GM10266 (cell line): ENCODE data around the gene PDCD2L.
"Not testable (repeated sequence)": the region's sequence is repeated elsewhere in the genome, so short reads cannot be mapped to it uniquely, and the experiment has no call there.

ENCODE experiments used
- DNase-seq: peaks from one replicate; pipeline ENCODE4 v3.0.0; 2012; ENCODE audit errors: extremely low spot score
- TF ChIP-seq, protein P1 (sequence below): IDR thresholded peaks from 2 replicates; pipeline ENCODE4 v1.5.1; 2012; ENCODE audit warnings: mild to moderate bottlenecking, low read depth; ENCODE audit not compliant: control insufficient read depth, insufficient read depth; ENCODE audit errors: missing control alignments

Gene PDCD2L

DNA sequence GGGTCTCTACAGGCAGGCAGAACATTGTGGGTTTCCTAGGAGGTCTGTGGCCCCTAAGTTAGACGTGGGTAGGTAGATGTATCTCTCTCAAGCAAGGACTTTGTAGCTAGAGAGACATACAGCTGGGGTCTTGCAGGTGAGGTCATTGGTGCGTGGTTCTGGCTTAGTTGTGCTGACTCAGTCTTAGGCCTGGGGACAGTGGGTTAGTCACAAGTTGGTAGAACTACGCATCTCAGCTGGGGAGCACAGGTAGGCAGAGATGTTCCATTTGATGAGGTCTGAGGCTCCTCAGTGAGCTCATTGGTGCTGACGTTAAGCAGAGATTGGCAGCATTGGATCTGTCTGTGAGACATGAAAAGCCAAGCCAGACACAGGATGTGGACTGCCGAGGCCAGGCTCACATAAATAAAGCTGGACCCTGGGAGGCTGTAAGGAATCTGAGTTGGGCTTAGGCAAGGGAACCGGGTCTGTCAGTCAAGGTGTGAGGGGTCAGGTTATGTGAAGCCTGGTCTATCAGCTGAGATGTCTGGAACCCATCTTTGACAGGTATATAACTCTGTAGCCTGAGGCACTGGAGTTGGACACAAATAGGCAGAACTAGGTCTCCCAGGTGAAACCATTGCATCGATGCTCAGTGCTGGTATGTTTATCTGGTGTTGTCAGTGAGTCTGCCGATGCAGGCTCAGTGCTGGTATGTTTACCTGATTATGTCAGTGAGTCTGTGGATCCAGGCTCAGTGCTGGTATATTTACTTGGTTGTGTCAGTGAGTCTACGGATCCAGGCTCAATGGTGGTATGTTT is 17.4 kb upstream of the PDCD2L start:
- TF ChIP-seq, protein P1, sequence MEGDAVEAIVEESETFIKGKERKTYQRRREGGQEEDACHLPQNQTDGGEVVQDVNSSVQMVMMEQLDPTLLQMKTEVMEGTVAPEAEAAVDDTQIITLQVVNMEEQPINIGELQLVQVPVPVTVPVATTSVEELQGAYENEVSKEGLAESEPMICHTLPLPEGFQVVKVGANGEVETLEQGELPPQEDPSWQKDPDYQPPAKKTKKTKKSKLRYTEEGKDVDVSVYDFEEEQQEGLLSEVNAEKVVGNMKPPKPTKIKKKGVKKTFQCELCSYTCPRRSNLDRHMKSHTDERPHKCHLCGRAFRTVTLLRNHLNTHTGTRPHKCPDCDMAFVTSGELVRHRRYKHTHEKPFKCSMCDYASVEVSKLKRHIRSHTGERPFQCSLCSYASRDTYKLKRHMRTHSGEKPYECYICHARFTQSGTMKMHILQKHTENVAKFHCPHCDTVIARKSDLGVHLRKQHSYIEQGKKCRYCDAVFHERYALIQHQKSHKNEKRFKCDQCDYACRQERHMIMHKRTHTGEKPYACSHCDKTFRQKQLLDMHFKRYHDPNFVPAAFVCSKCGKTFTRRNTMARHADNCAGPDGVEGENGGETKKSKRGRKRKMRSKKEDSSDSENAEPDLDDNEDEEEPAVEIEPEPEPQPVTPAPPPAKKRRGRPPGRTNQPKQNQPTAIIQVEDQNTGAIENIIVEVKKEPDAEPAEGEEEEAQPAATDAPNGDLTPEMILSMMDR = no peak
- no peak for DNase-seq

DNA sequence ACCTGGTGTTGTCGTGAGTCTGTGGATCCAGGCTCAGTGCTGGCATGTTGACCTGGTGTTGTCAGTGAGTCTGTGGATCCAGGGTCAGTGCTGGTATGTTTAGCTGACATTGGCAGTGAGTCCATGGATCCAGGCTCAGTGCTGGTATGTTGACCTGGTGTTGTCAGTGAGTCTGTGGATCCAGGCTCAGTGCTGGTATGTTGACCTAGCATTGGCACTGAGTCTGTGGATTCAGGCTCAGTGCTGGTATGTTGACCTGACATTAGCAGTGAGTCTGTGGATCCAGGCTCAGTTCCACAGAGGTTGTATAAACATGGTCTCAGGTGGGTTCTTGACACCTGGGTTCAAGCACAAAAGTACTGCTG is 16.8 kb upstream of the PDCD2L start:
- TF ChIP-seq, protein P1 = no peak
- no peak for DNase-seq

DNA sequence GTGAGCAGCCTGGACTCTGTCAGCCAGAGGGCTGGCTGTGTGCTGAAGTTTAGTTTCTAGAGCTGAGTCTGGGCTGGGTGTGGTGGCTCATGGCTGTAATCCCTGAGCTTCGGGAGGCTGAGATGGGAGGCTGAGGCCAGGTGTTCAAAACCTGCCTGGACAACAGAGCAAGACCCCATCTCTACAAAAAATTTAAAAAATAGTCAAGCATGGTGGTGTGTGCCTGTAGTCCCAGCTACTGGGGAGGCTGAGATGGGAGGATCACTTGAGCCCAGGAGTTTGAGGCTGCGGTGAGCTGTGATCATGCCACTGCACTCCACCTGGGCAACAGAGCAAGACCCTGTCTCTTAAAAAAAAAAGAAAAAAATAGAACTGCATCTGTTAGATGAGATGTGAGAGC is 15.5 kb upstream of the PDCD2L start:
- not testable (repeated sequence) for DNase-seq

DNA sequence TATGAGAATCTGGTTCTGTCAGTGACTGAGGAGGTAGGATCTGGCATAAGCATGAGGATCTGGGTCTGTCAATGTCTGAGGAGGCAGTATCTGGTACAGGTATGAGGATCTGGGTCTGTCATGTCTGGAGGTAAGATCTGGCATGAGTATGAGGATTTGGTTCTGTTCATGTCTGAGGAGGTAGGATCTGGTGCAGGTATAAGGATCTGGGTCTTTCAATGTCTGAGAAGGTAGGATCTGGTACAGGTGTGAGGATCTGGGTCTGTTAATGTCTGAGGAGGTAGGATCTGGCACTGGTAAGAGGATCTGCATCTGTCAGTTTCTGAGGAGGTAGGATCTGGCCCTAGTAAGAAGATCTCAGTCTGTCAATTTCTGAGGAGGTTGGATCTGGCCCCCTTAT is 12.4 kb upstream of the PDCD2L start:
- TF ChIP-seq, protein P1 = no peak

DNA sequence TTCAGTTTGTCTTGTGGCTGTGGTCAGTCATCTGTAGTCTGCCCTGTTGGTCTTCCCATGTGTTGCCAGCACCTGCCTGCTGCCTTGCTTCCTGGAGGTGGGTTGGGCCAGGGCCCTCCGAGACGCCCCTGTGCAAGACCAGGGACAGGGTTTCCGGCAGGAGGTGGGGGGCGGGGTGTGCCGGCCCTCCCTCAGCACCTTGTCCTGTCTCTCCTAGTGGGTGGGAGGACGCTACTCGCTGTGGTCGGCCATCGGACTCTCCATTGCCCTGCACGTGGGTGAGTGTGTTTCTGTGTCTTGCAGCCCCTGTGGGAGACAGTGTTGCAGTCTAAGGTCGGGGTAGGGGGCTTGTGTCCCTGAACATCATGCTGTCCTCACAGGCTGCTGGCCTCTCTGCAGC is 11.2 kb upstream of the PDCD2L start:
- TF ChIP-seq, protein P1 = no peak
- DNase-seq = no peak

More for the DNA sequence above, 12.4 kb upstream of the PDCD2L start:
- DNase-seq = no peak

DNA sequence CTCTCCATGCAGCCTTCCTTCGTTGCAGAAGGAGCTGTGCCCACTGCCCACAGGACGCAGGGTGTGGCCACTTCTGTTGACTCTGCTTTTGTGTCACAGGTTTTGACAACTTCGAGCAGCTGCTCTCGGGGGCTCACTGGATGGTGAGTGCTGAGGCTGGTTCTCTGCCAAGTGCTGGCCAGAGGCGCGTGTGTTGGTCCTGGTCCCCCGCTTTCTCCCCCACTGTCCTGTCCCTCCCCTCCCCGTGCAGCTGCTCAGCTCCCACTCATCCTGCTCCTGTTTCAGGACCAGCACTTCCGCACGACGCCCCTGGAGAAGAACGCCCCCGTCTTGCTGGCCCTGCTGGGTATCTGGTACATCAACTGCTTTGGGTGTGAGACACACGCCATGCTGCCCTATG is 10.6 kb upstream of the PDCD2L start:
- TF ChIP-seq, protein P1 = no peak
- no peak for DNase-seq

DNA sequence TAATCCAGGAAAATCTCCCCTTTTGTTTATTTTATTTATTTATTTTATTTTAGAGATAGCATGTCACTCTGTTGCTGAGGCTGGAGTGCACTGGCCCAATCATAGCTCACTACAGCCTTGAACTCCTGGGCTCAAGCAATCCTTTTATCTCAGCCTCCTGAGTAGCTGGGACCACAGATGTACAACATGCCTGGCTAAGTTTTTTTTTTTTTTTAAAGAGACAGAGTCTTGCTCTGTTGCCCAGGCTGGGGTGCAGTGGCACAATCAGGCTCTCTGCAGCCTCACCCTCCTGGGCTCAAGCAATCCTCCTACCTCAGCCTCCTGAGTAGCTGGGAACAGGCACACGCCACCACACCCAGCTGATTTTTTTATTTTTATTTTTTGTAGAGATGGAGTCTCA is 6.3 kb upstream of the PDCD2L start:
- TF ChIP-seq, protein P1 = no peak

DNA sequence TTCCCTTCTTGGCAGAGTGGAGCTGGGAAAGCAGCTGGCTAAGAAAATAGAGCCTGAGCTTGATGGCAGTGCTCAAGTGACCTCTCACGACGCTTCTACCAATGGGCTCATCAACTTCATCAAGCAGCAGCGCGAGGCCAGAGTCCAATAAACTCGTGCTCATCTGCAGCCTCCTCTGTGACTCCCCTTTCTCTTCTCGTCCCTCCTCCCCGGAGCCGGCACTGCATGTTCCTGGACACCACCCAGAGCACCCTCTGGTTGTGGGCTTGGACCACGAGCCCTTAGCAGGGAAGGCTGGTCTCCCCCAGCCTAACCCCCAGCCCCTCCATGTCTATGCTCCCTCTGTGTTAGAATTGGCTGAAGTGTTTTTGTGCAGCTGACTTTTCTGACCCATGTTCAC is 4.3 kb upstream of the PDCD2L start:
- DNase-seq = no peak
- TF ChIP-seq, protein P1 = no peak

More for the DNA sequence above, 6.3 kb upstream of the PDCD2L start:
- no peak for DNase-seq

DNA sequence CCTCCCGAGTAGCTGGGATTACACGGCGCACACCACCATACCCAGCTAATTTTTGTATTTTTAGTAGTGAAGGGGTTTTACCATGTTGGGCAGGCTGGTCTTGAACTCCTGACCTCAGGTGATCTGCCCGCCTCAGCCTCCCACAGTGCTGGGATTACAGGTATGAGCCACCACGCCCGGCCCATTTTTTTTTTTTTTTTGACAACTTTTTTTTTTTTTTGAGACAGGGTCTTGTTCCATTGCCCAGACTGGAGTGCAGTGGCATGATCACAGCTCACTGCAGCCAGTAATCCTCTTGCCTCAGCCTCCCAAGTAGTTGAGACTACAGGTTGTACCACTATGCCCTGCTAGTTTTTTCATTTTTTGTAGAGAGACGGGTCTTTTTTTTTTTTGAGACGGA is 3.4 kb upstream of the PDCD2L start:
- not testable (repeated sequence) for DNase-seq
